Ovary (tissue), 9 donors: Measurements from ENCODE around the gene SCEL. TPM values are rescaled to one million over a fixed set of nuclear protein-coding genes. Genes with fewer than 3 reads are reported as not detected.

Source experiments
- DNase-seq, 5 donors: peaks; one replicate each; pipeline ENCODE4 v3.0.0-alpha.2; 2019 to 2020
- H3K27ac ChIP-seq, 2 donors: fragments of 200-600 bp; one replicate each; pipeline versions ENCODE4 v1.5.1 to v1.8.0; 2019 to 2022
- H3K27me3 ChIP-seq: fragments of 200-600 bp; one replicate; pipeline ENCODE4 v1.8.0; 2022
- H3K36me3 ChIP-seq: fragments of 200-600 bp; sonication (generic); one replicate; pipeline ENCODE4 v1.5.1; 2019
- H3K4me1 ChIP-seq: one replicate; pipeline ENCODE4 v1.8.1; 2013; ENCODE audit warnings: mild to moderate bottlenecking, moderate library complexity; ENCODE audit not compliant: insufficient read depth
- H3K4me3 ChIP-seq: fragments of 200-600 bp; sonication (generic); one replicate; pipeline ENCODE4 v1.5.1; 2017
- H3K9me3 ChIP-seq, 2 donors: fragments of 200-600 bp in 1 of 2; sonication (generic) in 1 of 2; one replicate each; pipeline versions ENCODE4 v1.5.1 to v1.8.1; 2013 to 2019; ENCODE audit warnings: mild to moderate bottlenecking in 1 of 2, moderate library complexity in 1 of 2
- CTCF ChIP-seq, 3 donors: fragments of 450-650 bp in 2 of 3; fragments of 200-600 bp in 1 of 3; IDR thresholded peaks; one replicate each; pipeline versions ENCODE4 v1.5.1 to v1.8.0; 2016 to 2022; ENCODE audit warnings: antibody characterized with exemption in 3 of 3, mild to moderate bottlenecking in 1 of 3
- EP300 ChIP-seq: sonication (generic); formaldehyde crosslinking; IDR thresholded peaks from one replicate; pipeline ENCODE4 v1.6.1; 2017; ENCODE audit warnings: antibody characterized with exemption
- POLR2A ChIP-seq: fragments of 450-650 bp; IDR thresholded peaks from one replicate; pipeline ENCODE4 v1.6.1; 2017; ENCODE audit warnings: antibody characterized with exemption, mild to moderate bottlenecking, moderate library complexity
- WGBS, 3 donors: extraction: QIAGEN DNeasy Blood & Tissue Kit in 1 of 3; methylation state at CpG; one replicate each; pipeline versions ENCODE4 v1.1.5 to v1.1.7; 2013 to 2017; 5-methylcytosine and 5-hydroxymethylcytosine counted together
- intact Hi-C, 4 donors: fragments of 100-400 bp; cut with DNase I; formaldehyde crosslinking; loops; one replicate each; pipeline versions ENCODE4 v1.11.0 to v1.15.1; 2022 to 2023
- polyA plus RNA-seq, 2 donors: library from polyadenylated mRNA; stranded (reverse); fragments of 200-250 nt in 1 of 2; fragments of 350-450 nt in 1 of 2; fragmentation: Illumina TruSeq in 1 of 2; extraction: RNeasy Lipid Tissue Mini Kit (QIAGEN cat#74804) in 1 of 2; gene quantifications; one replicate each; pipeline ENCODE4 v1.2.3, GENCODE V29; 2013 to 2014
- total RNA-seq, 7 donors: library from RNA; depleted of rRNA in 2 of 7; stranded (reverse); fragments of >200 nt in 2 of 7; fragmentation: NEBNext Ultra II Directional in 3 of 7; extraction: Animal tissue kit (Norgen Biotek cat#: 25700) in 3 of 7; gene quantifications; one replicate each; pipeline versions ENCODE4 v1.1.0 to v1.2.4, GENCODE V29; 2016 to 2023
- donor health status: DM: no; HTN: no; CAD: no; lungs with moderate emphysema.
- donor health status: DM: no; HTN: no; CAD: no.
- donor health status: Bipolar disorder and iron deficiency.
- donor health status: DM: yes; HTN: yes; CAD: no.
- donor health status: DM: no; HTN: no; CAD: no.
- donor health status: DM: yes; HTN: yes; CAD: no.

SCEL gene
- total and polyA plus RNA-seq, 9 donors = 0.04 TPM; not detected in 8

- no peak for DNase-seq
- H3K27ac ChIP-seq = no peak overlapping the region
- TF ChIP-seq EP300 (no peak), POLR2A (no peak), CTCF (IDR thresholded peaks at IDR 0.05) (no peak)
- H3K9me3 ChIP-seq = no peaks in the 10 kb centered on the region
- intact Hi-C loops = no loop called here
- no peak overlapping the region for H3K4me3 ChIP-seq
- no peaks in the 10 kb centered on the region for H3K36me3 ChIP-seq
- no peaks in the 10 kb centered on the region for H3K27me3 ChIP-seq
- WGBS, 3 donors = 80 to 81% (median 80%) methylated on average over 8 of the region's 8 CpGs
- peaks cover 3% of the 10 kb centered on the region for H3K4me1 ChIP-seq
Observed at GRCh38 chr13:77543711-77544110, 8.2 kb downstream of the SCEL start.

DNA sequence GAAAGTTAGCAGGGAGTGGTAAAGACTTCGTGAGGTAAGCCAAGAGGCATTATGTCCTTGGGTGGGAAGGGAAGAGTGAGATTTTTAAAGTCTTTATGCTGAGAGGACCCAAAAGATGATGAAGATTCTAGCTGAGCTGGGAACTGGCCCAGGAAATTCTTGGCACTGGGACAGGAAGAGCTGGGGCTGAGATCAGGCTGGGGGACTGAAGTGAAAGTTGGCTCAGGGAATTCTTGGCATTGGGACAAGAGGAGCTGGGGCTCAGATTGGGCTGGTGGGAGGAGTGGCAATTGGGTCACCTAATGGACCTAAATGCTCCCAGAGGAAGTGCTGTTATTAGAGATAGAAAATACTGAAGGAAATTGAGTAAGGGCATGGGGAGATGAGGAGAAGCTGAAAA, 8.8 kb downstream of the SCEL start:
- peaks cover 3% of the 10 kb centered on the region for H3K4me1 ChIP-seq
- 2 to 5% (median 5%) methylated on average over 1 of the region's 1 CpG for WGBS, 3 donors

GRCh38 chr13:77544758-77545338, 9.3 kb downstream of the SCEL start:
- Histone ChIP-seq H3K4me1 (peaks cover 3% of the 10 kb centered on the region), H3K27me3 (no peaks in the 10 kb centered on the region), H3K36me3 (no peaks in the 10 kb centered on the region), H3K27ac (no peak overlapping the region), H3K4me3 (no peak overlapping the region), H3K9me3 (no peaks in the 10 kb centered on the region)
- TF ChIP-seq EP300 (no peak), CTCF (IDR thresholded peaks at IDR 0.05) (no peak), POLR2A (no peak)
- WGBS, 3 donors = 24 to 33% (median 27%) methylated on average over 4 of the region's 4 CpGs
- intact Hi-C loops = no loop called here
- DNase-seq = no peak

More for the DNA sequence above, 8.8 kb downstream of the SCEL start:
- H3K27ac ChIP-seq = no peak overlapping the region
- H3K4me3 ChIP-seq = no peak overlapping the region
- no peaks in the 10 kb centered on the region for H3K27me3 ChIP-seq
- intact Hi-C loops = no loop called here
- peak; percentile 24 to 64 (median 43) for DNase-seq
- H3K9me3 ChIP-seq = no peaks in the 10 kb centered on the region
- TF ChIP-seq EP300 (no peak), CTCF (IDR thresholded peaks at IDR 0.05) (no peak), POLR2A (no peak)
- H3K36me3 ChIP-seq = no peaks in the 10 kb centered on the region

GRCh38 chr13:77545626-77546412, 10.3 kb downstream of the SCEL start:
- Histone ChIP-seq H3K4me3 (no peak overlapping the region), H3K36me3 (no peaks in the 10 kb centered on the region), H3K27ac (no peak overlapping the region), H3K9me3 (no peaks in the 10 kb centered on the region), H3K27me3 (no peaks in the 10 kb centered on the region), H3K4me1 (peaks cover 3% of the 10 kb centered on the region)
- DNase-seq = no peak
- 38 to 43% (median 41%) methylated on average over 3 of the region's 3 CpGs for WGBS, 3 donors
- TF ChIP-seq POLR2A (no peak), EP300 (no peak), CTCF (IDR thresholded peaks at IDR 0.05) (no peak)
- intact Hi-C loops = no loop called here
